H9 (cell line): ENCODE measurements around the gene CD4. TPM values are rescaled to one million over a fixed set of nuclear protein-coding genes. Genes with fewer than 3 reads are reported as not detected.

Source experiments
- DNase-seq: peaks from one replicate; pipeline ENCODE4 v3.0.0-alpha.2; 2017
- H2AFZ ChIP-seq: one replicate; pipeline ENCODE4 v1.6.1; 2013; ENCODE audit warnings: mild to moderate bottlenecking, low read length, control low read depth, moderate library complexity
- H2AK5ac ChIP-seq: 2 replicates; pipeline ENCODE4 v1.6.1; 2013; ENCODE audit warnings: low read length, control low read depth, mixed read lengths; ENCODE audit not compliant: insufficient read length
- H2BK120ac ChIP-seq: one replicate; pipeline ENCODE4 v1.6.1; 2013; ENCODE audit warnings: low read depth, mild to moderate bottlenecking, low read length, control low read depth, inconsistent platforms; ENCODE audit not compliant: poor library complexity, severe bottlenecking
- H2BK12ac ChIP-seq: 2 replicates; pipeline ENCODE4 v1.6.1; 2013; ENCODE audit warnings: low read length, control low read depth, mixed read lengths, low read depth; ENCODE audit not compliant: insufficient read length
- H2BK15ac ChIP-seq: 2 replicates; pipeline ENCODE4 v1.6.1; 2013; ENCODE audit warnings: low read depth, low read length, control low read depth
- H2BK20ac ChIP-seq: one replicate; pipeline ENCODE4 v1.6.1; 2013; ENCODE audit warnings: low read depth, mild to moderate bottlenecking, low read length, control low read depth, inconsistent platforms; ENCODE audit not compliant: poor library complexity, severe bottlenecking
- H2BK5ac ChIP-seq: 2 replicates; pipeline ENCODE4 v1.6.1; 2013; ENCODE audit warnings: low read length, control low read depth, mixed read lengths; ENCODE audit not compliant: insufficient read length
- H3K14ac ChIP-seq: 2 replicates; pipeline ENCODE4 v1.6.1; 2013; ENCODE audit warnings: low read length, control low read depth; ENCODE audit not compliant: insufficient read depth
- H3K18ac ChIP-seq: 2 replicates; pipeline ENCODE4 v1.6.1; 2013; ENCODE audit warnings: low read depth, mild to moderate bottlenecking, mixed read lengths, low read length, control low read depth; ENCODE audit not compliant: insufficient read length
- H3K23ac ChIP-seq: 2 replicates; pipeline ENCODE4 v1.6.1; 2013; ENCODE audit warnings: low read length, control low read depth, mixed read lengths, low read depth; ENCODE audit not compliant: insufficient read length
- H3K23me2 ChIP-seq: 2 replicates; pipeline ENCODE4 v1.6.1; 2013; ENCODE audit warnings: low read depth, mild to moderate bottlenecking, mixed read lengths, low read length, control low read depth; ENCODE audit not compliant: insufficient read length, poor library complexity, severe bottlenecking
- H3K27ac ChIP-seq: 2 replicates; pipeline ENCODE4 v1.5.1; 2013; ENCODE audit warnings: low read length, control low read depth, mixed read lengths, low read depth; ENCODE audit not compliant: insufficient read length
- H3K27me3 ChIP-seq: 2 replicates; pipeline ENCODE4 v1.6.1; 2013; ENCODE audit warnings: low read length, control low read depth, inconsistent platforms; ENCODE audit not compliant: insufficient read depth
- H3K4ac ChIP-seq: 2 replicates; pipeline ENCODE4 v1.6.1; 2013; ENCODE audit warnings: low read depth, mild to moderate bottlenecking, control low read depth, inconsistent platforms, low read length, moderate library complexity
- H3K4me1 ChIP-seq: 2 replicates; pipeline ENCODE4 v1.6.1; 2013; ENCODE audit warnings: low read length, control low read depth, inconsistent platforms; ENCODE audit not compliant: insufficient read depth
- H3K4me2 ChIP-seq: 2 replicates; pipeline ENCODE4 v1.6.1; 2013; ENCODE audit warnings: low read length, control low read depth, mixed read lengths; ENCODE audit not compliant: insufficient read length, insufficient read depth
- H3K56ac ChIP-seq: 2 replicates; pipeline ENCODE4 v1.6.1; 2013; ENCODE audit warnings: low read depth, mild to moderate bottlenecking, mixed read lengths, low read length, control low read depth; ENCODE audit not compliant: insufficient read length
- H3K79me1 ChIP-seq: 2 replicates; pipeline ENCODE4 v1.6.1; 2013; ENCODE audit warnings: low read depth, mild to moderate bottlenecking, moderate library complexity, low read length, control low read depth, inconsistent platforms; ENCODE audit not compliant: insufficient read depth, poor library complexity, severe bottlenecking
- H3K79me2 ChIP-seq: 2 replicates; pipeline ENCODE4 v1.6.1; 2013; ENCODE audit warnings: low read length, control low read depth, inconsistent platforms; ENCODE audit not compliant: insufficient read depth
- H3K9ac ChIP-seq: 2 replicates; pipeline ENCODE4 v1.6.1; 2013; ENCODE audit warnings: low read length, control low read depth, mixed read lengths; ENCODE audit not compliant: insufficient read length; ENCODE audit errors: extremely low read depth
- H3K9me3 ChIP-seq: one replicate; pipeline ENCODE4 v1.6.1; 2013; ENCODE audit warnings: low read depth, low read length, inconsistent platforms; ENCODE audit not compliant: control insufficient read depth
- H3T11ph ChIP-seq: one replicate; pipeline ENCODE4 v1.6.1; 2013; ENCODE audit warnings: mild to moderate bottlenecking, low read length, control low read depth, inconsistent platforms
- H4K20me1 ChIP-seq: one replicate; pipeline ENCODE4 v1.6.1; 2013; ENCODE audit not compliant: control insufficient read depth, insufficient read length, insufficient read depth
- H4K5ac ChIP-seq: 2 replicates; pipeline ENCODE4 v1.6.1; 2013; ENCODE audit warnings: low read depth, mild to moderate bottlenecking, mixed read lengths, low read length, control low read depth; ENCODE audit not compliant: insufficient read length
- H4K8ac ChIP-seq: replicated peaks from 2 replicates; pipeline ENCODE4 v1.6.1; 2013; ENCODE audit warnings: low read length, control low read depth, mixed read lengths, low read depth; ENCODE audit not compliant: insufficient read length
- H4K91ac ChIP-seq: 2 replicates; pipeline ENCODE4 v1.6.1; 2013; ENCODE audit warnings: low read depth, mild to moderate bottlenecking, moderate library complexity, mixed read lengths, low read length, control low read depth; ENCODE audit not compliant: insufficient read length
- H3K27ac Mint-ChIP-seq, 3 experiments: 2 replicates in 2 of 3; 3 replicates in 1 of 3; pipeline ENCODE4 v1.8.0; 2020 to 2021; ENCODE audit warnings: mixed read lengths in 3 of 3, mild to moderate bottlenecking in 1 of 3, moderate library complexity in 1 of 3
- H3K27me3 Mint-ChIP-seq: 2 replicates; pipeline ENCODE4 v1.8.0; 2021; ENCODE audit warnings: low read depth, mild to moderate bottlenecking, moderate library complexity, mixed read lengths
- H3K36me3 Mint-ChIP-seq, 3 experiments: 2 replicates in 2 of 3; 3 replicates in 1 of 3; pipeline ENCODE4 v1.8.0; 2020 to 2021; ENCODE audit warnings: low read depth in 3 of 3, mixed read lengths in 3 of 3; ENCODE audit not compliant: insufficient read depth in 1 of 3
- H3K4me1 Mint-ChIP-seq, 2 experiments: 2 replicates each; pipeline ENCODE4 v1.8.0; 2020; ENCODE audit warnings: mixed read lengths in 2 of 2
- H3K4me3 Mint-ChIP-seq, 2 experiments: 2 replicates in 1 of 2; 3 replicates in 1 of 2; pipeline ENCODE4 v1.8.0; 2020 to 2021; ENCODE audit warnings: mild to moderate bottlenecking in 2 of 2, mixed read lengths in 2 of 2, moderate library complexity in 1 of 2
- H3K9me3 Mint-ChIP-seq, 2 experiments: 2 replicates in 1 of 2; 3 replicates in 1 of 2; pipeline ENCODE4 v1.8.0; 2020; ENCODE audit warnings: mild to moderate bottlenecking in 2 of 2, mixed read lengths in 2 of 2, moderate library complexity in 1 of 2
- CTCF ChIP-seq: fragments of 200-600 bp; sonication (generic); conservative IDR thresholded peaks from 3 replicates; pipeline ENCODE4 v1.8.0; 2021; ENCODE audit warnings: antibody characterized with exemption, mild to moderate bottlenecking
- WGBS: extraction: QIAGEN DNeasy Blood & Tissue Kit; methylation state at CpG from one replicate; pipeline ENCODE4 v1.1.7; 2013; ENCODE audit warnings: missing lambda C conversion rate, low lambda C conversion rate, mixed read lengths; ENCODE audit not compliant: insufficient read length; ENCODE audit errors: extremely low coverage; 5-methylcytosine and 5-hydroxymethylcytosine counted together
- total RNA-seq: library from RNA; stranded (reverse); gene quantifications from 2 replicates; pipeline ENCODE4 v1.2.1, GENCODE V29; 2021

The CD4 gene
- total RNA-seq, 1 experiment from 2014 or later = 1.1 TPM

GRCh38 chr12:6824085-6824775 is 34.9 kb downstream of the CD4 start:
- Histone ChIP-seq H3K18ac (no peak overlapping the region), H2BK12ac (no peak overlapping the region), H3K23ac (no peak overlapping the region), H2BK120ac (no peak overlapping the region), H2AK5ac (no peak overlapping the region), H3K79me1 (no peaks in the 10 kb centered on the region), H3K23me2 (peaks cover 16% of the 10 kb centered on the region), H4K20me1 (peaks cover 4% of the 10 kb centered on the region), H3K27me3 (peaks cover 4% of the 10 kb centered on the region; the same call in 1 of the 2 replicates), H2BK15ac (no peak overlapping the region), H3K79me2 (no peaks in the 10 kb centered on the region), H3K9ac (no peak overlapping the region), H2BK20ac (no peak overlapping the region), H4K8ac (no peak overlapping the region), H3K9me3 (no peaks in the 10 kb centered on the region), H3T11ph (no peak overlapping the region), H3K14ac (no peak overlapping the region), H2BK5ac (no peak overlapping the region), H3K4ac (no peak overlapping the region), H3K4me1 (peaks cover 3% of the 10 kb centered on the region; the same call in 1 of the 2 replicates), H4K5ac (no peak overlapping the region), H3K27ac (no peak overlapping the region), H2AFZ (no peak overlapping the region), H3K4me2 (no peak overlapping the region), H4K91ac (no peak overlapping the region), H3K56ac (no peak overlapping the region)
- WGBS = no CpG with 5 or more reads among the region's 37 CpGs
- Mint-ChIP-seq H3K9me3 (no peaks in the 10 kb centered on the region), H3K4me1 (peaks cover 58 to 72% of the 10 kb centered on the region in 2 experiments), H3K4me3 (peak overlapping the region in 1 of 2 experiments; percentile 62; a peak in 2 of 5 replicates), H3K27ac (no peak overlapping the region), H3K36me3 (peaks cover 10 to 15% (median 12%) of the 10 kb centered on the region in 3 experiments; a peak in 6 of 7 replicates), H3K27me3 (peaks cover 53% of the 10 kb centered on the region)
- DNase-seq = no peak
- no peak for TF ChIP-seq CTCF
